ENCODE data around the gene MPZL1.

MPZL1 gene

GRCh38 chr1:167681451-167682098 lies 40.2 kb upstream of the MPZL1 start:
- no peak overlapping the region for H3K27ac ChIP-seq (ENCODE audit: low read length)

GRCh38 chr1:167683226-167683625 lies 38.6 kb upstream of the MPZL1 start:
- Histone ChIP-seq H3K9me3 (ENCODE audit: control insufficient read depth in 1 of 2, low read length in 2 of 2) (no peaks in the 10 kb centered on the region), H3K4me3 (ENCODE audit: low read depth in 1 of 2, low read length in 2 of 2) (no peak overlapping the region), H3K4me1 (ENCODE audit: control insufficient read depth in 1 of 2, insufficient read depth in 2 of 2, low read length in 2 of 2) (peaks cover 4 to 41% of the 10 kb centered on the region in 2 donors), H3K27ac (ENCODE audit: low read length) (no peak overlapping the region), H3K27me3 (ENCODE audit: low read depth, low read length) (no peaks in the 10 kb centered on the region), H3K36me3 (ENCODE audit: control insufficient read depth in 1 of 2, insufficient read depth in 2 of 2, low read length in 2 of 2) (no peaks in the 10 kb centered on the region)

More at GRCh38 chr1:167681451-167682098, 40.2 kb upstream of the MPZL1 start:
- H3K36me3 ChIP-seq (ENCODE audit: control insufficient read depth in 1 of 2, insufficient read depth in 2 of 2, low read length in 2 of 2), result no peaks in the 10 kb centered on the region
- H3K27me3 ChIP-seq (ENCODE audit: low read depth, low read length), result no peaks in the 10 kb centered on the region
- H3K4me3 ChIP-seq (ENCODE audit: low read depth in 1 of 2, low read length in 2 of 2), result no peak overlapping the region
- peaks cover 4 to 31% of the 10 kb centered on the region in 2 donors for H3K4me1 ChIP-seq (ENCODE audit: control insufficient read depth in 1 of 2, insufficient read depth in 2 of 2, low read length in 2 of 2)
- H3K9me3 ChIP-seq (ENCODE audit: control insufficient read depth in 1 of 2, low read length in 2 of 2), result no peaks in the 10 kb centered on the region

GRCh38 chr1:167683641-167684502 lies 37.9 kb upstream of the MPZL1 start:
- Histone ChIP-seq H3K36me3 (ENCODE audit: control insufficient read depth in 1 of 2, insufficient read depth in 2 of 2, low read length in 2 of 2) (no peaks in the 10 kb centered on the region), H3K4me3 (ENCODE audit: low read depth in 1 of 2, low read length in 2 of 2) (no peak overlapping the region), H3K4me1 (ENCODE audit: control insufficient read depth in 1 of 2, insufficient read depth in 2 of 2, low read length in 2 of 2) (peaks cover 4 to 41% of the 10 kb centered on the region in 2 donors), H3K27me3 (ENCODE audit: low read depth, low read length) (no peaks in the 10 kb centered on the region), H3K27ac (ENCODE audit: low read length) (peak overlapping the region; percentile 27), H3K9me3 (ENCODE audit: control insufficient read depth in 1 of 2, low read length in 2 of 2) (no peaks in the 10 kb centered on the region)

GRCh38 chr1:167685844-167686243 lies 35.9 kb upstream of the MPZL1 start:
- no peak overlapping the region for H3K4me3 ChIP-seq (ENCODE audit: low read depth in 1 of 2, low read length in 2 of 2)
- H3K4me1 ChIP-seq (ENCODE audit: control insufficient read depth in 1 of 2, insufficient read depth in 2 of 2, low read length in 2 of 2), result peaks cover 4 to 37% of the 10 kb centered on the region in 2 donors
- H3K27me3 ChIP-seq (ENCODE audit: low read depth, low read length), result no peaks in the 10 kb centered on the region
- no peaks in the 10 kb centered on the region for H3K9me3 ChIP-seq (ENCODE audit: control insufficient read depth in 1 of 2, low read length in 2 of 2)
- H3K36me3 ChIP-seq (ENCODE audit: control insufficient read depth in 1 of 2, insufficient read depth in 2 of 2, low read length in 2 of 2), result no peaks in the 10 kb centered on the region
- H3K27ac ChIP-seq (ENCODE audit: low read length), result no peak overlapping the region

- Histone ChIP-seq H3K36me3 (ENCODE audit: control insufficient read depth in 1 of 2, insufficient read depth in 2 of 2, low read length in 2 of 2) (peaks cover under 1 to 4% of the 10 kb centered on the region in 2 donors), H3K9me3 (ENCODE audit: control insufficient read depth in 1 of 2, low read length in 2 of 2) (no peaks in the 10 kb centered on the region), H3K4me3 (ENCODE audit: low read depth in 1 of 2, low read length in 2 of 2) (no peak overlapping the region), H3K4me1 (ENCODE audit: control insufficient read depth in 1 of 2, insufficient read depth in 2 of 2, low read length in 2 of 2) (peaks cover 0 to 29% of the 10 kb centered on the region in 2 donors), H3K27ac (ENCODE audit: low read length) (no peak overlapping the region), H3K27me3 (ENCODE audit: low read depth, low read length) (no peaks in the 10 kb centered on the region)
These were observed 33.8 kb upstream of the MPZL1 start for GRCh38 chr1:167687919-167688519.

GRCh38 chr1:167689567-167689920 lies 32.2 kb upstream of the MPZL1 start:
- peaks cover 8 to 13% of the 10 kb centered on the region in 2 donors for H3K36me3 ChIP-seq (ENCODE audit: control insufficient read depth in 1 of 2, insufficient read depth in 2 of 2, low read length in 2 of 2)
- no peaks in the 10 kb centered on the region for H3K27me3 ChIP-seq (ENCODE audit: low read depth, low read length)
- H3K4me3 ChIP-seq (ENCODE audit: low read depth in 1 of 2, low read length in 2 of 2), result no peak overlapping the region
- peaks cover 0 to 23% of the 10 kb centered on the region in 2 donors for H3K4me1 ChIP-seq (ENCODE audit: control insufficient read depth in 1 of 2, insufficient read depth in 2 of 2, low read length in 2 of 2)
- H3K27ac ChIP-seq (ENCODE audit: low read length), result no peak overlapping the region
- no peaks in the 10 kb centered on the region for H3K9me3 ChIP-seq (ENCODE audit: control insufficient read depth in 1 of 2, low read length in 2 of 2)

- Histone ChIP-seq H3K9me3 (ENCODE audit: control insufficient read depth in 1 of 2, low read length in 2 of 2) (no peaks in the 10 kb centered on the region), H3K36me3 (ENCODE audit: control insufficient read depth in 1 of 2, insufficient read depth in 2 of 2, low read length in 2 of 2) (peaks cover 8 to 17% of the 10 kb centered on the region in 2 donors)
These were observed 31.7 kb upstream of the MPZL1 start for GRCh38 chr1:167690053-167690452.

GRCh38 chr1:167693425-167694045 lies 28.2 kb upstream of the MPZL1 start:
- Histone ChIP-seq H3K36me3 (ENCODE audit: control insufficient read depth in 1 of 2, insufficient read depth in 2 of 2, low read length in 2 of 2) (peaks cover 16 to 22% of the 10 kb centered on the region in 2 donors), H3K27ac (ENCODE audit: low read length) (no peak overlapping the region), H3K9me3 (ENCODE audit: control insufficient read depth in 1 of 2, low read length in 2 of 2) (no peaks in the 10 kb centered on the region), H3K4me1 (ENCODE audit: control insufficient read depth in 1 of 2, insufficient read depth in 2 of 2, low read length in 2 of 2) (peaks cover 0 to 3% of the 10 kb centered on the region in 2 donors), H3K27me3 (ENCODE audit: low read depth, low read length) (no peaks in the 10 kb centered on the region), H3K4me3 (ENCODE audit: low read depth in 1 of 2, low read length in 2 of 2) (no peak overlapping the region)

More at GRCh38 chr1:167690053-167690452, 31.7 kb upstream of the MPZL1 start:
- Histone ChIP-seq H3K27ac (ENCODE audit: low read length) (no peak overlapping the region), H3K27me3 (ENCODE audit: low read depth, low read length) (no peaks in the 10 kb centered on the region), H3K4me1 (ENCODE audit: control insufficient read depth in 1 of 2, insufficient read depth in 2 of 2, low read length in 2 of 2) (peaks cover 0 to 23% of the 10 kb centered on the region in 2 donors), H3K4me3 (ENCODE audit: low read depth in 1 of 2, low read length in 2 of 2) (no peak overlapping the region)

GRCh38 chr1:167694691-167695090 lies 27.1 kb upstream of the MPZL1 start:
- H3K4me1 ChIP-seq (ENCODE audit: control insufficient read depth in 1 of 2, insufficient read depth in 2 of 2, low read length in 2 of 2), result peaks cover 0 to 3% of the 10 kb centered on the region in 2 donors
- H3K27ac ChIP-seq (ENCODE audit: low read length), result no peak overlapping the region
- H3K27me3 ChIP-seq (ENCODE audit: low read depth, low read length), result no peaks in the 10 kb centered on the region
- H3K36me3 ChIP-seq (ENCODE audit: control insufficient read depth in 1 of 2, insufficient read depth in 2 of 2, low read length in 2 of 2), result peaks cover 20 to 22% of the 10 kb centered on the region in 2 donors
- no peak overlapping the region for H3K4me3 ChIP-seq (ENCODE audit: low read depth in 1 of 2, low read length in 2 of 2)
- no peaks in the 10 kb centered on the region for H3K9me3 ChIP-seq (ENCODE audit: control insufficient read depth in 1 of 2, low read length in 2 of 2)

- H3K9me3 ChIP-seq (ENCODE audit: control insufficient read depth in 1 of 2, low read length in 2 of 2), result no peaks in the 10 kb centered on the region
- peaks cover 20 to 22% of the 10 kb centered on the region in 2 donors for H3K36me3 ChIP-seq (ENCODE audit: control insufficient read depth in 1 of 2, insufficient read depth in 2 of 2, low read length in 2 of 2)
- peaks cover 0 to 3% of the 10 kb centered on the region in 2 donors for H3K4me1 ChIP-seq (ENCODE audit: control insufficient read depth in 1 of 2, insufficient read depth in 2 of 2, low read length in 2 of 2)
- H3K4me3 ChIP-seq (ENCODE audit: low read depth in 1 of 2, low read length in 2 of 2), result no peak overlapping the region
- no peak overlapping the region for H3K27ac ChIP-seq (ENCODE audit: low read length)
- H3K27me3 ChIP-seq (ENCODE audit: low read depth, low read length), result no peaks in the 10 kb centered on the region
These were observed 26.6 kb upstream of the MPZL1 start for GRCh38 chr1:167695147-167695546.
